ENCODE results near the gene COQ8A. TPM values are rescaled to one million over a fixed set of nuclear protein-coding genes. Genes with fewer than 3 reads are reported as not detected.

Gene COQ8A
- total RNA-seq, 6 donors from 2014 or later = 27.1 to 105 (median 44.6) TPM

- Histone ChIP-seq H3K9me3 (no peaks in the 10 kb centered on the region), H3K36me3 (peaks cover 0 to 17% (median 0%) of the 10 kb centered on the region in 4 donors), H3K4me3 (no peak overlapping the region), H3K27me3 (no peaks in the 10 kb centered on the region), H3K4me1 (no peaks in the 10 kb centered on the region), H3K27ac (no peak overlapping the region)
- WGBS, 2 donors = 92 to 96% methylated on average over 5 of the region's 5 CpGs
- TF ChIP-seq POLR2A (IDR thresholded peaks at IDR 0.05) (no peak), POLR2AphosphoS5 (IDR thresholded peaks at IDR 0.05) (no peak), CTCF (IDR thresholded peaks at IDR 0.05) (no peak), EP300 (IDR thresholded peaks at IDR 0.05) (no peak)
- ATAC-seq (ENCODE audit: low FRiP score in 2 of 2) (no peak), DNase-seq (no peak)
Measured at GRCh38 chr1:227010645-227011044, 70.6 kb downstream of the COQ8A start.

- TF ChIP-seq POLR2A (IDR thresholded peaks at IDR 0.05) (no peak), EP300 (IDR thresholded peaks at IDR 0.05) (no peak), CTCF (IDR thresholded peaks at IDR 0.05) (no peak), POLR2AphosphoS5 (IDR thresholded peaks at IDR 0.05) (no peak)
- Histone ChIP-seq H3K36me3 (peaks cover 0 to 47% (median 4%) of the 10 kb centered on the region in 4 donors), H3K9me3 (no peaks in the 10 kb centered on the region), H3K27ac (no peak overlapping the region), H3K27me3 (no peaks in the 10 kb centered on the region), H3K4me3 (no peak overlapping the region), H3K4me1 (peaks cover 0 to 7% (median 1%) of the 10 kb centered on the region in 4 donors)
- DNase-seq (no peak), ATAC-seq (ENCODE audit: low FRiP score in 2 of 2) (no peak)
- WGBS, 2 donors = 48 to 73% methylated on average over 3 of the region's 3 CpGs
Measured at GRCh38 chr1:227016990-227017389, 76.9 kb downstream of the COQ8A start.

GRCh38 chr1:227032396-227032795, 92.3 kb downstream of the COQ8A start:
- no peak for TF ChIP-seq POLR2AphosphoS5 (IDR thresholded peaks at IDR 0.05)
- no peak for TF ChIP-seq EP300 (IDR thresholded peaks at IDR 0.05)
- Histone ChIP-seq H3K9me3 (no peaks in the 10 kb centered on the region), H3K36me3 (peaks cover 0 to 45% (median 8%) of the 10 kb centered on the region in 4 donors), H3K4me3 (no peak overlapping the region), H3K4me1 (peaks cover 0 to 4% (median 0%) of the 10 kb centered on the region in 4 donors), H3K27ac (no peak overlapping the region), H3K27me3 (no peaks in the 10 kb centered on the region)
- DNase-seq = no peak
- 79 to 84% methylated on average over 3 of the region's 3 CpGs for WGBS, 2 donors
- no peak for ATAC-seq (ENCODE audit: low FRiP score in 2 of 2)

- H3K36me3 ChIP-seq = peaks cover 0 to 40% (median under 1%) of the 10 kb centered on the region in 4 donors
- TF ChIP-seq CTCF (IDR thresholded peaks at IDR 0.05) = no peak
- peaks cover 0 to 4% (median 0%) of the 10 kb centered on the region in 4 donors for H3K4me1 ChIP-seq
- WGBS, 2 donors = 66 to 91% methylated on average over 2 of the region's 2 CpGs
- DNase-seq (no peak), ATAC-seq (ENCODE audit: low FRiP score in 2 of 2) (no peak)
- H3K4me3 ChIP-seq = no peak overlapping the region
- H3K27me3 ChIP-seq = no peaks in the 10 kb centered on the region
- no peaks in the 10 kb centered on the region for H3K9me3 ChIP-seq
- H3K27ac ChIP-seq = no peak overlapping the region
Measured at GRCh38 chr1:227033880-227034279, 93.8 kb downstream of the COQ8A start.

GRCh38 chr1:227035316-227035715, 95.2 kb downstream of the COQ8A start:
- H3K27ac ChIP-seq = no peak overlapping the region
- 77 to 78% methylated on average over 2 of the region's 2 CpGs for WGBS, 2 donors
- peaks cover 0 to 39% (median 0%) of the 10 kb centered on the region in 4 donors for H3K36me3 ChIP-seq
- DNase-seq = no peak
- no peaks in the 10 kb centered on the region for H3K9me3 ChIP-seq
- H3K27me3 ChIP-seq = no peaks in the 10 kb centered on the region
- TF ChIP-seq CTCF (IDR thresholded peaks at IDR 0.05) = no peak
- H3K4me3 ChIP-seq = no peak overlapping the region
- no peak for ATAC-seq (ENCODE audit: low FRiP score in 2 of 2)
- peaks cover 0 to 4% (median 0%) of the 10 kb centered on the region in 4 donors for H3K4me1 ChIP-seq
